SK-N-SH (cell line): ENCODE results near the gene PALLD. TPM values are rescaled to one million over a fixed set of nuclear protein-coding genes. Genes with fewer than 3 reads are reported as not detected.

Experiments
- CTCF ChIA-PET: fragments of 300-600, 350-600 bp; formaldehyde crosslinking; extraction: SDS; loops from one replicate; lab custom pipeline; 2021; lab: Yijun Ruan, JAX
- POLR2A ChIA-PET: fragments of 350-600 bp; sonication (Branson Sonifier 250); formaldehyde crosslinking; extraction: SDS; loops from one replicate; lab custom pipeline; 2020; ENCODE audit warnings: antibody characterized with exemption, inconsistent platforms; lab: Yijun Ruan, JAX
- DNase-seq: peaks from one replicate; pipeline ENCODE4 v3.0.0; 2012
- H2AFZ ChIP-seq: fragments of 200-600 bp; sonication (generic); 2 replicates; pipeline ENCODE4 v1.8.1; 2016; ENCODE audit warnings: antibody characterized with exemption, mild to moderate bottlenecking, low read depth
- H3F3A ChIP-seq: fragments of 200-600 bp; sonication (generic); replicated peaks from 2 replicates; pipeline ENCODE3; 2016; ENCODE audit warnings: antibody characterized with exemption, mild to moderate bottlenecking; ENCODE audit not compliant: insufficient read depth
- H3K27ac ChIP-seq, 2 experiments: fragments of 200-500 bp in 1 of 2; fragments of 200-600 bp in 1 of 2; sonication (Bioruptor generic) in 1 of 2; sonication (generic), shearing (Covaris generic) in 1 of 2; 2 replicates each; pipeline versions ENCODE4 v1.5.1 to v1.6.1; 2014 to 2016; ENCODE audit warnings: low read depth in 2 of 2, inconsistent platforms in 1 of 2, low read length in 1 of 2, mild to moderate bottlenecking in 1 of 2, mixed read lengths in 1 of 2
- H3K27me3 ChIP-seq: fragments of 200-600 bp; sonication (generic), shearing (Covaris generic); 2 replicates; pipeline ENCODE4 v1.6.1; 2016; ENCODE audit warnings: mixed run types; ENCODE audit not compliant: insufficient read depth
- H3K36me3 ChIP-seq, 2 experiments: fragments of 200-500 bp in 1 of 2; fragments of 200-600 bp in 1 of 2; sonication (Bioruptor generic) in 1 of 2; sonication (generic) in 1 of 2; replicated peaks in 1 of 2; 2 replicates each; pipeline versions ENCODE3 to v1.5.1; 2014 to 2016; ENCODE audit warnings: low read length in 1 of 2, mild to moderate bottlenecking in 1 of 2; ENCODE audit not compliant: insufficient read depth in 2 of 2, control insufficient read depth in 1 of 2
- H3K4me1 ChIP-seq, 2 experiments: fragments of 200-500 bp in 1 of 2; fragments of 200-600 bp in 1 of 2; sonication (Bioruptor generic) in 1 of 2; sonication (generic), shearing (Covaris generic) in 1 of 2; 2 replicates each; pipeline versions ENCODE4 v1.5.1 to v1.6.1; 2014 to 2016; ENCODE audit warnings: low read depth in 1 of 2, low read length in 1 of 2, mixed run types in 1 of 2; ENCODE audit not compliant: insufficient read depth in 2 of 2, control insufficient read depth in 1 of 2
- H3K4me2 ChIP-seq: fragments of 200-600 bp; sonication (generic), shearing (Covaris generic); 2 replicates; pipeline ENCODE4 v1.6.1; 2017; ENCODE audit warnings: mixed run types
- H3K4me3 ChIP-seq, 2 experiments: fragments of 200-500 bp in 1 of 2; fragments of 200-600 bp in 1 of 2; sonication (Bioruptor generic) in 1 of 2; sonication (generic), shearing (Covaris generic) in 1 of 2; 2 replicates each; pipeline versions ENCODE4 v1.5.1 to v1.8.1; 2014 to 2016; ENCODE audit warnings: low read depth in 2 of 2, inconsistent platforms in 1 of 2, low read length in 1 of 2, mild to moderate bottlenecking in 1 of 2, mixed read lengths in 1 of 2, moderate library complexity in 1 of 2
- H3K79me2 ChIP-seq: fragments of 200-600 bp; sonication (generic); 2 replicates; pipeline ENCODE4 v1.8.1; 2017; ENCODE audit warnings: mild to moderate bottlenecking; ENCODE audit not compliant: insufficient read depth
- H3K9ac ChIP-seq: fragments of 200-600 bp; sonication (generic); 2 replicates; pipeline ENCODE4 v1.6.1; 2017; ENCODE audit warnings: mixed run types
- H3K9me2 ChIP-seq: fragments of 200-600 bp; sonication (generic); 2 replicates; pipeline ENCODE4 v1.6.1; 2017; ENCODE audit warnings: mixed run types
- H3K9me3 ChIP-seq: fragments of 200-600 bp; sonication (generic); 2 replicates; pipeline ENCODE4 v1.6.1; 2017; ENCODE audit warnings: mixed run types, mild to moderate bottlenecking, moderate library complexity
- H4K20me1 ChIP-seq: fragments of 200-600 bp; sonication (generic); 2 replicates; pipeline ENCODE4 v1.6.1; 2017; ENCODE audit warnings: mild to moderate bottlenecking, mixed run types; ENCODE audit not compliant: insufficient read depth
- CTCF ChIP-seq: fragments of 200-600 bp; sonication (generic); IDR thresholded peaks from 2 replicates; pipeline ENCODE4 v1.6.1; 2017; ENCODE audit warnings: antibody characterized with exemption, mild to moderate bottlenecking, moderate library complexity
- EZH2phosphoT487 ChIP-seq: fragments of 200-600 bp; sonication (generic); IDR thresholded peaks from 2 replicates; pipeline ENCODE4 v1.6.1; 2017; ENCODE audit warnings: low read depth, mixed run types, mild to moderate bottlenecking, antibody characterized with exemption, moderate library complexity, borderline replicate concordance
- FOXM1 ChIP-seq: IDR thresholded peaks from 2 replicates; pipeline ENCODE4 v1.4.0; 2012; ENCODE audit warnings: low read depth, mild to moderate bottlenecking
- GABPA ChIP-seq: IDR thresholded peaks from 2 replicates; pipeline ENCODE4 v1.4.0; 2012; ENCODE audit warnings: low read depth, mild to moderate bottlenecking
- POLR2AphosphoS5 ChIP-seq: IDR thresholded peaks from 2 replicates; pipeline ENCODE4 v1.6.1; 2012; ENCODE audit warnings: low read depth, low read length
- REST ChIP-seq: IDR thresholded peaks from 2 replicates; pipeline ENCODE4 v1.6.1; 2012; ENCODE audit warnings: mild to moderate bottlenecking, low read depth, low read length, moderate library complexity
- RFX5 ChIP-seq: IDR thresholded peaks from 2 replicates; pipeline ENCODE4 v1.6.1; 2012; ENCODE audit warnings: mild to moderate bottlenecking, improper control_type of control experiment, low read length
- SMC3 ChIP-seq: IDR thresholded peaks from 2 replicates; pipeline ENCODE4 v1.6.1; 2012; ENCODE audit warnings: low read depth, low read length, improper control_type of control experiment
- TAF1 ChIP-seq: IDR thresholded peaks from 2 replicates; pipeline ENCODE4 v1.6.1; 2012; ENCODE audit warnings: low read depth, mild to moderate bottlenecking, low read length, moderate library complexity, borderline replicate concordance
- USF1 ChIP-seq: IDR thresholded peaks from 2 replicates; pipeline ENCODE4 v1.4.0; 2012; ENCODE audit warnings: low read depth, borderline replicate concordance
- YY1 ChIP-seq: IDR thresholded peaks from 2 replicates; pipeline ENCODE4 v1.4.0; 2012; ENCODE audit warnings: low read depth, mild to moderate bottlenecking
- WGBS: methylation state at CpG from one replicate; pipeline ENCODE4 v1.1.6; 2017; ENCODE audit warnings: low lambda C conversion rate; 5-methylcytosine and 5-hydroxymethylcytosine counted together
- polyA plus RNA-seq, 3 experiments: library from polyadenylated mRNA; depleted of rRNA; stranded (reverse); fragments of >200 nt; gene quantifications; 2 replicates each; pipeline ENCODE4 v1.2.3, GENCODE V29; 2012

PALLD gene
- polyA plus RNA-seq, 1 of the 3 experiments (the other 2 are of a cell fraction): 33.0 TPM

- H3K36me3 ChIP-seq: peaks cover 0 to 3% of the 10 kb centered on the region in 2 experiments
- ChIA-PET POLR2A (no interaction called here), CTCF (interaction anchor here (1.1 kb wide), 1 partner anchor 14 kb away, joined by 4 read pairs; no protein-coding TSS in a partner anchor)
- H3K9me2 ChIP-seq: no peaks in the 10 kb centered on the region
- no peak for DNase-seq
- H2AFZ ChIP-seq: no peak overlapping the region
- no peak for TF ChIP-seq TAF1
- TF ChIP-seq RFX5: no peak
- TF ChIP-seq GABPA: no peak
- no peak for TF ChIP-seq YY1
- TF ChIP-seq FOXM1: no peak
- TF ChIP-seq USF1: no peak
- TF ChIP-seq SMC3: no peak
- H3K27ac ChIP-seq: no peak overlapping the region
- H3K79me2 ChIP-seq: no peaks in the 10 kb centered on the region
- H3K4me2 ChIP-seq: no peak overlapping the region
- no peak overlapping the region for H3K9ac ChIP-seq
- H3K4me1 ChIP-seq: peaks cover 7 to 29% of the 10 kb centered on the region in 2 experiments
- WGBS: 95% methylated on average over 2 of the region's 2 CpGs
- H3K9me3 ChIP-seq: no peaks in the 10 kb centered on the region
- peaks cover 14% of the 10 kb centered on the region for H3F3A ChIP-seq
- no peak overlapping the region for H3K4me3 ChIP-seq
- no peaks in the 10 kb centered on the region for H3K27me3 ChIP-seq
- no peaks in the 10 kb centered on the region for H4K20me1 ChIP-seq
These were observed 68.3 kb downstream of the PALLD start for GRCh38 chr4:168565130-168565529.

- DNase-seq: no peak
- Histone ChIP-seq H3K9me2 (no peaks in the 10 kb centered on the region), H2AFZ (no peak overlapping the region), H3K4me3 (no peak overlapping the region), H3K9me3 (no peaks in the 10 kb centered on the region), H3K27me3 (no peaks in the 10 kb centered on the region), H3F3A (peaks cover 3% of the 10 kb centered on the region), H4K20me1 (no peaks in the 10 kb centered on the region), H3K9ac (no peak overlapping the region), H3K4me1 (peaks cover 5 to 14% of the 10 kb centered on the region in 2 experiments; a peak in 3 of 4 replicates), H3K36me3 (peaks cover 0 to 3% of the 10 kb centered on the region in 2 experiments), H3K27ac (no peak overlapping the region), H3K4me2 (no peak overlapping the region), H3K79me2 (no peaks in the 10 kb centered on the region)
- ChIA-PET POLR2A (no interaction called here), CTCF (no interaction called here)
- TF ChIP-seq YY1 (no peak), EZH2phosphoT487 (no peak), REST (no peak), POLR2AphosphoS5 (no peak), CTCF (no peak)
These were observed 69.9 kb downstream of the PALLD start for GRCh38 chr4:168566726-168567125.
